GM23248 (cell line): Measurements from ENCODE around the gene PRKCA. TPM values are rescaled to one million over a fixed set of nuclear protein-coding genes. Genes with fewer than 3 reads are reported as not detected.

ENCODE experiments used
- DNase-seq: peaks from one replicate; pipeline ENCODE4 v3.0.0-alpha.2; 2015
- H2AFZ ChIP-seq: fragments of 200-600 bp; sonication (generic); 2 replicates; pipeline ENCODE4 v1.6.1; 2016; ENCODE audit warnings: antibody characterized with exemption
- H3F3A ChIP-seq: fragments of 200-600 bp; sonication (generic); 2 replicates; pipeline ENCODE4 v1.6.1; 2016; ENCODE audit warnings: mild to moderate bottlenecking, antibody characterized with exemption, mixed run types; ENCODE audit not compliant: insufficient read depth
- H3K27ac ChIP-seq: fragments of 200-600 bp; sonication (generic); 2 replicates; pipeline ENCODE4 v1.5.1; 2016; ENCODE audit warnings: mild to moderate bottlenecking
- H3K27me3 ChIP-seq: fragments of 200-600 bp; sonication (generic); replicated peaks from 2 replicates; pipeline ENCODE4 v1.6.1; 2016; ENCODE audit warnings: mild to moderate bottlenecking; ENCODE audit not compliant: insufficient read depth
- H3K36me3 ChIP-seq: fragments of 200-600 bp; sonication (generic); 2 replicates; pipeline ENCODE4 v1.6.1; 2016; ENCODE audit warnings: low read depth, mild to moderate bottlenecking
- H3K4me1 ChIP-seq: fragments of 200-600 bp; sonication (generic); 2 replicates; pipeline ENCODE4 v1.6.1; 2016; ENCODE audit warnings: mild to moderate bottlenecking; ENCODE audit not compliant: insufficient read depth
- H3K4me2 ChIP-seq: fragments of 200-600 bp; sonication (generic); one replicate; pipeline ENCODE4 v1.6.1; 2016; ENCODE audit warnings: mild to moderate bottlenecking; ENCODE audit not compliant: unreplicated experiment
- H3K4me3 ChIP-seq: fragments of 200-600 bp; sonication (generic); 2 replicates; pipeline ENCODE4 v1.5.1; 2016; ENCODE audit warnings: mild to moderate bottlenecking
- H3K79me2 ChIP-seq: fragments of 200-600 bp; sonication (generic); 2 replicates; pipeline ENCODE4 v1.6.1; 2016; ENCODE audit warnings: mild to moderate bottlenecking; ENCODE audit not compliant: insufficient read depth
- H3K9ac ChIP-seq: fragments of 200-600 bp; sonication (generic); 2 replicates; pipeline ENCODE4 v1.6.1; 2016; ENCODE audit warnings: mild to moderate bottlenecking
- H3K9me2 ChIP-seq: fragments of 200-600 bp; sonication (generic); 2 replicates; pipeline ENCODE4 v1.6.1; 2016; ENCODE audit warnings: mixed run types, mild to moderate bottlenecking, moderate library complexity; ENCODE audit not compliant: insufficient read depth
- H3K9me3 ChIP-seq: fragments of 200-600 bp; sonication (generic); one replicate; pipeline ENCODE4 v1.6.1; 2017; ENCODE audit warnings: low read depth
- H4K20me1 ChIP-seq: fragments of 200-600 bp; sonication (generic); 2 replicates; pipeline ENCODE4 v1.6.0; 2016; ENCODE audit not compliant: insufficient read depth
- EZH2 ChIP-seq: fragments of 200-600 bp; sonication (generic); IDR thresholded peaks from 2 replicates; pipeline ENCODE4 v1.6.1; 2018; ENCODE audit warnings: antibody characterized with exemption, mild to moderate bottlenecking; ENCODE audit not compliant: insufficient read depth, poor library complexity, severe bottlenecking
- EZH2phosphoT487 ChIP-seq: fragments of 200-600 bp; sonication (generic); IDR thresholded peaks from 2 replicates; pipeline ENCODE4 v1.6.1; 2018; ENCODE audit warnings: antibody characterized with exemption, moderate library complexity, mild to moderate bottlenecking, low read depth; ENCODE audit not compliant: insufficient read depth
- WGBS, 2 experiments: methylation state at CpG; one replicate each; pipeline ENCODE4 v1.1.6; 2015 to 2017; ENCODE audit warnings: low lambda C conversion rate in 2 of 2, low coverage in 1 of 2; ENCODE audit errors: missing lambda C conversion rate in 2 of 2; 5-methylcytosine and 5-hydroxymethylcytosine counted together
- in situ Hi-C: fragments of 300-500 bp; cut with MboI; formaldehyde crosslinking; loops from 2 replicates; pipeline ENCODE4 v1.15.0; 2020
- polyA plus RNA-seq: library from polyadenylated mRNA; unstranded; fragments of >200 nt; fragmentation: Nextera tagmentation; extraction: Ambion mirVana; gene quantifications from 2 replicates; pipeline ENCODE4 v1.2.1, GENCODE V29; 2016
- total RNA-seq: library from RNA; depleted of rRNA; stranded (reverse); fragments of >200 nt; shearing (Covaris generic); gene quantifications from 2 replicates; pipeline ENCODE4 v1.2.3, GENCODE V29; 2014

The PRKCA gene
- total and polyA plus RNA-seq, 2 experiments from 2014 or later: 17.3 to 28.5 TPM

- no peak overlapping the region for H2AFZ ChIP-seq
- no peak for DNase-seq
- no peak overlapping the region for H3K4me3 ChIP-seq
- no peak overlapping the region for H3K4me2 ChIP-seq
- 95 to 98% methylated on average over 4 of the region's 4 CpGs for WGBS, 2 experiments
- no peaks in the 10 kb centered on the region for H3K27me3 ChIP-seq
- in situ Hi-C loops: no loop called here
- H3K27ac ChIP-seq: no peak overlapping the region
- peaks cover 11% of the 10 kb centered on the region; the same call in 1 of the 2 replicates for H3F3A ChIP-seq
- H3K9me3 ChIP-seq: no peaks in the 10 kb centered on the region
- no peaks in the 10 kb centered on the region for H3K4me1 ChIP-seq
- H3K36me3 ChIP-seq: no peaks in the 10 kb centered on the region; the same call in 1 of the 2 replicates
- no peak overlapping the region for H3K9ac ChIP-seq
- 0 out of 2 replicates have a peak, but pooled peaks cover 4% of the 10 kb centered on the region for H3K79me2 ChIP-seq
- no peak for TF ChIP-seq EZH2phosphoT487
- TF ChIP-seq EZH2: no peak
- H3K9me2 ChIP-seq: no peaks in the 10 kb centered on the region
- H4K20me1 ChIP-seq: no peaks in the 10 kb centered on the region
Observed at GRCh38 chr17:66667491-66668030, 365.1 kb downstream of the PRKCA start.

GRCh38 chr17:66670206-66670605 is 367.8 kb downstream of the PRKCA start:
- H2AFZ ChIP-seq: no peak overlapping the region
- no peaks in the 10 kb centered on the region for H3K79me2 ChIP-seq
- no peak overlapping the region for H3K4me3 ChIP-seq
- no peaks in the 10 kb centered on the region for H4K20me1 ChIP-seq
- no peaks in the 10 kb centered on the region for H3K27me3 ChIP-seq
- peaks cover 5% of the 10 kb centered on the region; the same call in 1 of the 2 replicates for H3K4me1 ChIP-seq
- in situ Hi-C loops: no loop called here
- no peak overlapping the region for H3K27ac ChIP-seq
- H3K9me3 ChIP-seq: no peaks in the 10 kb centered on the region
- no peak overlapping the region for H3K9ac ChIP-seq
- TF ChIP-seq EZH2 (no peak), EZH2phosphoT487 (no peak)
- 96 to 99% methylated on average over 3 of the region's 3 CpGs for WGBS, 2 experiments
- peaks cover 23% of the 10 kb centered on the region for H3F3A ChIP-seq
- H3K36me3 ChIP-seq: no peaks in the 10 kb centered on the region; the same call in 1 of the 2 replicates
- no peak for DNase-seq
- H3K4me2 ChIP-seq: no peak overlapping the region
- no peaks in the 10 kb centered on the region for H3K9me2 ChIP-seq

- Histone ChIP-seq H3F3A (peaks cover 23% of the 10 kb centered on the region), H3K9me2 (no peaks in the 10 kb centered on the region), H2AFZ (no peak overlapping the region), H3K4me2 (no peak overlapping the region), H3K9me3 (no peaks in the 10 kb centered on the region), H4K20me1 (no peaks in the 10 kb centered on the region), H3K27ac (no peak overlapping the region), H3K4me3 (no peak overlapping the region), H3K9ac (no peak overlapping the region), H3K27me3 (no peaks in the 10 kb centered on the region), H3K36me3 (no peaks in the 10 kb centered on the region), H3K79me2 (no peaks in the 10 kb centered on the region), H3K4me1 (peaks cover 5% of the 10 kb centered on the region; the same call in 1 of the 2 replicates)
- TF ChIP-seq EZH2phosphoT487: no peak
- in situ Hi-C loops: no loop called here
- DNase-seq: peak; percentile 15
- 92 to 96% methylated on average over 6 of the region's 6 CpGs for WGBS, 2 experiments
Observed at GRCh38 chr17:66671156-66671555, 368.7 kb downstream of the PRKCA start.

- Histone ChIP-seq H3K4me1 (peaks cover 8% of the 10 kb centered on the region), H3K4me3 (no peak overlapping the region), H2AFZ (no peak overlapping the region), H3K9ac (no peak overlapping the region), H3K27me3 (no peaks in the 10 kb centered on the region), H3K79me2 (no peaks in the 10 kb centered on the region), H3K9me3 (no peaks in the 10 kb centered on the region), H3K4me2 (no peak overlapping the region), H3K27ac (no peak overlapping the region), H4K20me1 (no peaks in the 10 kb centered on the region), H3F3A (peaks cover 39% of the 10 kb centered on the region), H3K9me2 (no peaks in the 10 kb centered on the region), H3K36me3 (no peaks in the 10 kb centered on the region)
- in situ Hi-C loops: no loop called here
- peak; percentile 87 for DNase-seq
- TF ChIP-seq EZH2 (no peak), EZH2phosphoT487 (no peak)
- 22 to 24% methylated on average over 8 of the region's 8 CpGs for WGBS, 2 experiments
Observed at GRCh38 chr17:66673668-66674276, 371.4 kb downstream of the PRKCA start.
